Measurements from ENCODE around the gene SEMA5A. TPM values are rescaled to one million over a fixed set of nuclear protein-coding genes. Genes with fewer than 3 reads are reported as not detected.

The SEMA5A gene
- total RNA-seq, 1 experiment from 2014 or later, result 0.15 TPM

- Histone ChIP-seq H3K36me3 (ENCODE audit: control insufficient read depth, insufficient read depth, low read length) (no peaks in the 10 kb centered on the region), H3K27ac (ENCODE audit: low read length) (no peak overlapping the region), H3K27me3 (ENCODE audit: control insufficient read depth, insufficient read depth, low read length) (no peaks in the 10 kb centered on the region), H3K9me3 (ENCODE audit: control insufficient read depth, insufficient read depth, low read depth, low read length) (no peaks in the 10 kb centered on the region), H3K4me1 (ENCODE audit: control insufficient read depth, insufficient read depth, low read length) (no peaks in the 10 kb centered on the region), H3K4me3 (ENCODE audit: low read depth in 2 of 2, low read length in 2 of 2) (no peak overlapping the region)
- ChIA-PET CTCF (no interaction called here), POLR2A (no interaction called here)
- TF ChIP-seq, protein P1, sequence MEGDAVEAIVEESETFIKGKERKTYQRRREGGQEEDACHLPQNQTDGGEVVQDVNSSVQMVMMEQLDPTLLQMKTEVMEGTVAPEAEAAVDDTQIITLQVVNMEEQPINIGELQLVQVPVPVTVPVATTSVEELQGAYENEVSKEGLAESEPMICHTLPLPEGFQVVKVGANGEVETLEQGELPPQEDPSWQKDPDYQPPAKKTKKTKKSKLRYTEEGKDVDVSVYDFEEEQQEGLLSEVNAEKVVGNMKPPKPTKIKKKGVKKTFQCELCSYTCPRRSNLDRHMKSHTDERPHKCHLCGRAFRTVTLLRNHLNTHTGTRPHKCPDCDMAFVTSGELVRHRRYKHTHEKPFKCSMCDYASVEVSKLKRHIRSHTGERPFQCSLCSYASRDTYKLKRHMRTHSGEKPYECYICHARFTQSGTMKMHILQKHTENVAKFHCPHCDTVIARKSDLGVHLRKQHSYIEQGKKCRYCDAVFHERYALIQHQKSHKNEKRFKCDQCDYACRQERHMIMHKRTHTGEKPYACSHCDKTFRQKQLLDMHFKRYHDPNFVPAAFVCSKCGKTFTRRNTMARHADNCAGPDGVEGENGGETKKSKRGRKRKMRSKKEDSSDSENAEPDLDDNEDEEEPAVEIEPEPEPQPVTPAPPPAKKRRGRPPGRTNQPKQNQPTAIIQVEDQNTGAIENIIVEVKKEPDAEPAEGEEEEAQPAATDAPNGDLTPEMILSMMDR (IDR thresholded peaks at IDR 0.05), result no peak
- TF ChIP-seq POLR2AphosphoS5 (IDR thresholded peaks at IDR 0.05; ENCODE audit: low read depth, low read length) (no peak), TCF7L2 (IDR thresholded peaks at IDR 0.05; ENCODE audit: low read depth, low read length) (no peak), SIN3A (IDR thresholded peaks at IDR 0.05; ENCODE audit: borderline replicate concordance, insufficient read depth, low read depth, low read length) (no peak)
- TF ChIP-seq, protein P2, sequence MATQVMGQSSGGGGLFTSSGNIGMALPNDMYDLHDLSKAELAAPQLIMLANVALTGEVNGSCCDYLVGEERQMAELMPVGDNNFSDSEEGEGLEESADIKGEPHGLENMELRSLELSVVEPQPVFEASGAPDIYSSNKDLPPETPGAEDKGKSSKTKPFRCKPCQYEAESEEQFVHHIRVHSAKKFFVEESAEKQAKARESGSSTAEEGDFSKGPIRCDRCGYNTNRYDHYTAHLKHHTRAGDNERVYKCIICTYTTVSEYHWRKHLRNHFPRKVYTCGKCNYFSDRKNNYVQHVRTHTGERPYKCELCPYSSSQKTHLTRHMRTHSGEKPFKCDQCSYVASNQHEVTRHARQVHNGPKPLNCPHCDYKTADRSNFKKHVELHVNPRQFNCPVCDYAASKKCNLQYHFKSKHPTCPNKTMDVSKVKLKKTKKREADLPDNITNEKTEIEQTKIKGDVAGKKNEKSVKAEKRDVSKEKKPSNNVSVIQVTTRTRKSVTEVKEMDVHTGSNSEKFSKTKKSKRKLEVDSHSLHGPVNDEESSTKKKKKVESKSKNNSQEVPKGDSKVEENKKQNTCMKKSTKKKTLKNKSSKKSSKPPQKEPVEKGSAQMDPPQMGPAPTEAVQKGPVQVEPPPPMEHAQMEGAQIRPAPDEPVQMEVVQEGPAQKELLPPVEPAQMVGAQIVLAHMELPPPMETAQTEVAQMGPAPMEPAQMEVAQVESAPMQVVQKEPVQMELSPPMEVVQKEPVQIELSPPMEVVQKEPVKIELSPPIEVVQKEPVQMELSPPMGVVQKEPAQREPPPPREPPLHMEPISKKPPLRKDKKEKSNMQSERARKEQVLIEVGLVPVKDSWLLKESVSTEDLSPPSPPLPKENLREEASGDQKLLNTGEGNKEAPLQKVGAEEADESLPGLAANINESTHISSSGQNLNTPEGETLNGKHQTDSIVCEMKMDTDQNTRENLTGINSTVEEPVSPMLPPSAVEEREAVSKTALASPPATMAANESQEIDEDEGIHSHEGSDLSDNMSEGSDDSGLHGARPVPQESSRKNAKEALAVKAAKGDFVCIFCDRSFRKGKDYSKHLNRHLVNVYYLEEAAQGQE (IDR thresholded peaks at IDR 0.05; ENCODE audit: insufficient read depth in 1 of 2, low read depth in 2 of 2, low read length in 1 of 2), result no peak
- intact Hi-C loops (cut with micrococcal nuclease; ENCODE audit: unreplicated experiment), result no loop called here
- BruUV-seq (replicated peaks), result no TSS peak
- DNase-seq (ENCODE audit: low read depth, low spot score) (no peak), ATAC-seq (no peak)
- in situ Hi-C loops (cut with HindIII; ENCODE audit: low pct_unique_long_range_greater_than_20kb, low sequenced_read_pairs), result no loop called here
Observed at GRCh38 chr5:9460885-9461645, 84.8 kb downstream of the SEMA5A start.

DNA sequence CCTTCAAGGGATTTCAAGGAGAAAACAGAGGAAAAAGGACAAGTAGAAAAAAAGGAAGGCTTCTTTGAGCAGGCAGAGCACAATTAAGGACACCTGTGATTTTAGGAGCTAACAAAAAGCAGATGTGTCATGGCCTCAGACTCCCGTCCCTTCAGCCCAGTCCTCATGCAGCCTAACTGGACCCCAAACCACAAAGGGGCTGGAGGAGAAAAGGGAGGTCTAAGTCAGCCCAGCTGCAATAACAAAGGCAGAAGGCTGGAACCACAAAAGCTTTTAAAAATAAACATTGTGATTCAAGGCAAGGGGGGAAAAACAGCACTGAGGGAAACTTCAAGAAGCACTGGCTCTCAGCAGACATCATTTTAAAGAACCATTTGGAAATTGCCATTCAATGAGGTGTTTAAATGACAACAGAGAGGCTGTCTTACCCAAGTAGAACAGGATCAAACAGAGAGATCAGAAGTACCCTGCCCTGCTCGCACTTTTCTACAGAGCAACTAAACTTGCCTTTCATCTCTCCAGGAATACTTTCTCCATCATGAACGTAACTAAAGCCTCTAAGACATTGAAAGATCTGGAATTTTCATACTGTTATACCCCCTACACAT is 89.3 kb downstream of the SEMA5A start:
- no peaks in the 10 kb centered on the region for H3K36me3 ChIP-seq (ENCODE audit: control insufficient read depth, insufficient read depth, low read length)
- intact Hi-C loops (cut with micrococcal nuclease; ENCODE audit: unreplicated experiment) (no loop called here), in situ Hi-C loops (cut with HindIII; ENCODE audit: low pct_unique_long_range_greater_than_20kb, low sequenced_read_pairs) (no loop called here)
- ATAC-seq (no peak), DNase-seq (ENCODE audit: low read depth, low spot score) (no peak)
- TF ChIP-seq, protein P2 (IDR thresholded peaks at IDR 0.05; ENCODE audit: insufficient read depth in 1 of 2, low read depth in 2 of 2, low read length in 1 of 2), result no peak
- no peak for TF ChIP-seq SIN3A (IDR thresholded peaks at IDR 0.05; ENCODE audit: borderline replicate concordance, insufficient read depth, low read depth, low read length)
- TF ChIP-seq, protein P1 (IDR thresholded peaks at IDR 0.05), result no peak
- no peak for TF ChIP-seq POLR2AphosphoS5 (IDR thresholded peaks at IDR 0.05; ENCODE audit: low read depth, low read length)
- TF ChIP-seq TCF7L2 (IDR thresholded peaks at IDR 0.05; ENCODE audit: low read depth, low read length), result no peak
- no peaks in the 10 kb centered on the region for H3K9me3 ChIP-seq (ENCODE audit: control insufficient read depth, insufficient read depth, low read depth, low read length)
- BruUV-seq (replicated peaks), result no TSS peak
- no peaks in the 10 kb centered on the region for H3K4me1 ChIP-seq (ENCODE audit: control insufficient read depth, insufficient read depth, low read length)
- H3K4me3 ChIP-seq (ENCODE audit: low read depth in 2 of 2, low read length in 2 of 2), result no peak overlapping the region
- no peak overlapping the region for H3K27ac ChIP-seq (ENCODE audit: low read length)
- ChIA-PET POLR2A (no interaction called here), CTCF (no interaction called here)
- no peaks in the 10 kb centered on the region for H3K27me3 ChIP-seq (ENCODE audit: control insufficient read depth, insufficient read depth, low read length)
